GM12891 (cell line): ENCODE data around the gene VAMP3.

Experiments
- PAX5 ChIP-seq: IDR thresholded peaks from 2 replicates; pipeline ENCODE4 v1.6.1; 2011; ENCODE audit warnings: low read length, moderate library complexity, mild to moderate bottlenecking; ENCODE audit not compliant: insufficient read depth, severe bottlenecking
- POLR2A ChIP-seq: IDR thresholded peaks from 2 replicates; pipeline ENCODE4 v1.6.1; 2011; ENCODE audit warnings: low read depth, low read length, control low read depth
- POLR2AphosphoS5 ChIP-seq: IDR thresholded peaks from 2 replicates; pipeline ENCODE4 v1.6.1; 2011; ENCODE audit warnings: low read depth, low read length, control low read depth
- POU2F2 ChIP-seq: IDR thresholded peaks from 2 replicates; pipeline ENCODE4 v1.6.1; 2011; ENCODE audit warnings: low read depth, mild to moderate bottlenecking, control low read depth, low read length, moderate library complexity
- SPI1 ChIP-seq: IDR thresholded peaks from 2 replicates; pipeline ENCODE4 v1.6.1; 2011; ENCODE audit warnings: low read depth, low read length, control low read depth
- TAF1 ChIP-seq: IDR thresholded peaks from 2 replicates; pipeline ENCODE4 v1.6.1; 2011; ENCODE audit warnings: low read depth, low read length, control low read depth

DNA sequence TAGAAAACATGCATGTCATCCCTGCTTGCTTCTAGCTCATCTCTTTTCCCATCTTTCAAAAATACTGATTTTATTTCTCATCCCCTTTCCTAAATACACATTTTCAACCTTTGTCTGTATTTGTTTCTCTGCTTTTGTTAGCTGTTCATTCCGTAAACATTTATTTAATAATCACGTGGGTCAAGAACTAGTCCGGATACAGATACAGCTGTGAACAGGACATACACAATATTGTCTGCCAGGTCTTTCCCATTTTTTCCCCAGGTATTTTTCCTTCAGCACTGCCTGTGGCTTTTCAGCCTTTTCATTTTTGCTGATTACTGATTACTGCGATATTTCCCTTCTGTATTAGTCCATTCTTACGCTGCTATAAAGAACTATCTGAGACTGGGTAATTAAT lies 18.7 kb downstream of the VAMP3 start:
- TF ChIP-seq POLR2AphosphoS5, result no peak
- no peak for TF ChIP-seq TAF1
- TF ChIP-seq POLR2A, result no peak
- no peak for TF ChIP-seq POU2F2
- TF ChIP-seq SPI1, result no peak
- TF ChIP-seq PAX5, result no peak
